SK-N-SH (cell line): Measurements from ENCODE around the gene SLC41A2. TPM values are rescaled to one million over a fixed set of nuclear protein-coding genes. Genes with fewer than 3 reads are reported as not detected.

Experiments
- CTCF ChIA-PET: fragments of 300-600, 350-600 bp; formaldehyde crosslinking; extraction: SDS; loops from one replicate; lab custom pipeline; 2021; lab: Yijun Ruan, JAX
- POLR2A ChIA-PET: fragments of 350-600 bp; sonication (Branson Sonifier 250); formaldehyde crosslinking; extraction: SDS; loops from one replicate; lab custom pipeline; 2020; ENCODE audit warnings: antibody characterized with exemption, inconsistent platforms; lab: Yijun Ruan, JAX
- DNase-seq: peaks from one replicate; pipeline ENCODE4 v3.0.0; 2012
- H2AFZ ChIP-seq: fragments of 200-600 bp; sonication (generic); 2 replicates; pipeline ENCODE4 v1.8.1; 2016; ENCODE audit warnings: antibody characterized with exemption, mild to moderate bottlenecking, low read depth
- H3F3A ChIP-seq: fragments of 200-600 bp; sonication (generic); replicated peaks from 2 replicates; pipeline ENCODE3; 2016; ENCODE audit warnings: antibody characterized with exemption, mild to moderate bottlenecking; ENCODE audit not compliant: insufficient read depth
- H3K27ac ChIP-seq, 2 experiments: fragments of 200-500 bp in 1 of 2; fragments of 200-600 bp in 1 of 2; sonication (Bioruptor generic) in 1 of 2; sonication (generic), shearing (Covaris generic) in 1 of 2; 2 replicates each; pipeline versions ENCODE4 v1.5.1 to v1.6.1; 2014 to 2016; ENCODE audit warnings: low read depth in 2 of 2, inconsistent platforms in 1 of 2, low read length in 1 of 2, mild to moderate bottlenecking in 1 of 2, mixed read lengths in 1 of 2
- H3K27me3 ChIP-seq: fragments of 200-600 bp; sonication (generic), shearing (Covaris generic); 2 replicates; pipeline ENCODE4 v1.6.1; 2016; ENCODE audit warnings: mixed run types; ENCODE audit not compliant: insufficient read depth
- H3K36me3 ChIP-seq, 2 experiments: fragments of 200-500 bp in 1 of 2; fragments of 200-600 bp in 1 of 2; sonication (Bioruptor generic) in 1 of 2; sonication (generic) in 1 of 2; replicated peaks in 1 of 2; 2 replicates each; pipeline versions ENCODE3 to v1.5.1; 2014 to 2016; ENCODE audit warnings: low read length in 1 of 2, mild to moderate bottlenecking in 1 of 2; ENCODE audit not compliant: insufficient read depth in 2 of 2, control insufficient read depth in 1 of 2
- H3K4me1 ChIP-seq, 2 experiments: fragments of 200-500 bp in 1 of 2; fragments of 200-600 bp in 1 of 2; sonication (Bioruptor generic) in 1 of 2; sonication (generic), shearing (Covaris generic) in 1 of 2; 2 replicates each; pipeline versions ENCODE4 v1.5.1 to v1.6.1; 2014 to 2016; ENCODE audit warnings: low read depth in 1 of 2, low read length in 1 of 2, mixed run types in 1 of 2; ENCODE audit not compliant: insufficient read depth in 2 of 2, control insufficient read depth in 1 of 2
- H3K4me2 ChIP-seq: fragments of 200-600 bp; sonication (generic), shearing (Covaris generic); 2 replicates; pipeline ENCODE4 v1.6.1; 2017; ENCODE audit warnings: mixed run types
- H3K4me3 ChIP-seq, 2 experiments: fragments of 200-500 bp in 1 of 2; fragments of 200-600 bp in 1 of 2; sonication (Bioruptor generic) in 1 of 2; sonication (generic), shearing (Covaris generic) in 1 of 2; 2 replicates each; pipeline versions ENCODE4 v1.5.1 to v1.8.1; 2014 to 2016; ENCODE audit warnings: low read depth in 2 of 2, inconsistent platforms in 1 of 2, low read length in 1 of 2, mild to moderate bottlenecking in 1 of 2, mixed read lengths in 1 of 2, moderate library complexity in 1 of 2
- H3K79me2 ChIP-seq: fragments of 200-600 bp; sonication (generic); 2 replicates; pipeline ENCODE4 v1.8.1; 2017; ENCODE audit warnings: mild to moderate bottlenecking; ENCODE audit not compliant: insufficient read depth
- H3K9ac ChIP-seq: fragments of 200-600 bp; sonication (generic); 2 replicates; pipeline ENCODE4 v1.6.1; 2017; ENCODE audit warnings: mixed run types
- H3K9me2 ChIP-seq: fragments of 200-600 bp; sonication (generic); 2 replicates; pipeline ENCODE4 v1.6.1; 2017; ENCODE audit warnings: mixed run types
- H3K9me3 ChIP-seq: fragments of 200-600 bp; sonication (generic); 2 replicates; pipeline ENCODE4 v1.6.1; 2017; ENCODE audit warnings: mixed run types, mild to moderate bottlenecking, moderate library complexity
- H4K20me1 ChIP-seq: fragments of 200-600 bp; sonication (generic); 2 replicates; pipeline ENCODE4 v1.6.1; 2017; ENCODE audit warnings: mild to moderate bottlenecking, mixed run types; ENCODE audit not compliant: insufficient read depth
- CHD2 ChIP-seq: fragments of 150-350 bp; IDR thresholded peaks from 2 replicates; pipeline ENCODE4 v1.6.1; 2018; ENCODE audit warnings: low read length; ENCODE audit not compliant: partially characterized antibody
- EZH2phosphoT487 ChIP-seq: fragments of 200-600 bp; sonication (generic); IDR thresholded peaks from 2 replicates; pipeline ENCODE4 v1.6.1; 2017; ENCODE audit warnings: low read depth, mixed run types, mild to moderate bottlenecking, antibody characterized with exemption, moderate library complexity, borderline replicate concordance
- FOSL2 ChIP-seq: IDR thresholded peaks from 2 replicates; pipeline ENCODE4 v1.4.0; 2012; ENCODE audit warnings: low read depth, mild to moderate bottlenecking, moderate library complexity, borderline replicate concordance
- FOXJ3 ChIP-seq: sonication (generic); formaldehyde crosslinking; IDR thresholded peaks from 2 replicates; pipeline ENCODE4 v1.5.1; 2020; ENCODE audit warnings: mild to moderate bottlenecking, missing genetic modification reagents
- JUND ChIP-seq: IDR thresholded peaks from 2 replicates; pipeline ENCODE4 v1.4.0; 2012
- MEF2A ChIP-seq: IDR thresholded peaks from 2 replicates; pipeline ENCODE4 v1.4.0; 2012; ENCODE audit warnings: low read depth, borderline replicate concordance
- NFIC ChIP-seq: IDR thresholded peaks from 2 replicates; pipeline ENCODE4 v1.4.0; 2012; ENCODE audit warnings: borderline replicate concordance
- NRF1 ChIP-seq: IDR thresholded peaks from 2 replicates; pipeline ENCODE4 v1.6.1; 2012; ENCODE audit warnings: low read depth, mild to moderate bottlenecking, low read length
- POLR2AphosphoS5 ChIP-seq: IDR thresholded peaks from 2 replicates; pipeline ENCODE4 v1.6.1; 2012; ENCODE audit warnings: low read depth, low read length
- RAD21 ChIP-seq: IDR thresholded peaks from 2 replicates; pipeline ENCODE4 v1.6.1; 2012; ENCODE audit warnings: mild to moderate bottlenecking, low read length
- RFX5 ChIP-seq: IDR thresholded peaks from 2 replicates; pipeline ENCODE4 v1.6.1; 2012; ENCODE audit warnings: mild to moderate bottlenecking, improper control_type of control experiment, low read length
- SIN3A ChIP-seq: IDR thresholded peaks from 2 replicates; pipeline ENCODE4 v1.6.1; 2012; ENCODE audit warnings: low read depth, mild to moderate bottlenecking, low read length, moderate library complexity, borderline replicate concordance
- SMC3 ChIP-seq: IDR thresholded peaks from 2 replicates; pipeline ENCODE4 v1.6.1; 2012; ENCODE audit warnings: low read depth, low read length, improper control_type of control experiment
- TCF12 ChIP-seq: IDR thresholded peaks from 2 replicates; pipeline ENCODE4 v1.4.0; 2012
- USF1 ChIP-seq: IDR thresholded peaks from 2 replicates; pipeline ENCODE4 v1.4.0; 2012; ENCODE audit warnings: low read depth, borderline replicate concordance
- YY1 ChIP-seq: IDR thresholded peaks from 2 replicates; pipeline ENCODE4 v1.4.0; 2012; ENCODE audit warnings: low read depth, mild to moderate bottlenecking
- WGBS: methylation state at CpG from one replicate; pipeline ENCODE4 v1.1.6; 2017; ENCODE audit warnings: low lambda C conversion rate; 5-methylcytosine and 5-hydroxymethylcytosine counted together
- polyA plus RNA-seq, 3 experiments: library from polyadenylated mRNA; depleted of rRNA; stranded (reverse); fragments of >200 nt; gene quantifications; 2 replicates each; pipeline ENCODE4 v1.2.3, GENCODE V29; 2012

Gene SLC41A2
- polyA plus RNA-seq, 1 of the 3 experiments (the other 2 are of a cell fraction): 1.7 TPM

GRCh38 chr12:104994336-104994735 is 36.2 kb upstream of the SLC41A2 start:
- TF ChIP-seq FOXJ3 (CRISPR knock-in tag) (no peak), POLR2AphosphoS5 (no peak), MEF2A (no peak), EZH2phosphoT487 (no peak)
- POLR2A ChIA-PET: no interaction called here
- no peak for DNase-seq

GRCh38 chr12:104991565-104992128 is 33.6 kb upstream of the SLC41A2 start:
- POLR2A ChIA-PET: no interaction called here
- Histone ChIP-seq H3K27me3 (no peaks in the 10 kb centered on the region), H3K4me1 (peaks cover 0 to 9% of the 10 kb centered on the region in 2 experiments; a peak in 2 of 4 replicates), H3K9me2 (no peaks in the 10 kb centered on the region), H3K27ac (no peak overlapping the region), H2AFZ (no peak overlapping the region), H3F3A (no peaks in the 10 kb centered on the region), H4K20me1 (no peaks in the 10 kb centered on the region), H3K9me3 (no peaks in the 10 kb centered on the region), H3K4me2 (no peak overlapping the region)
- DNase-seq: no peak
- TF ChIP-seq FOSL2 (no peak), SIN3A (no peak), SMC3 (no peak), JUND (no peak), NRF1 (no peak), USF1 (no peak), RFX5 (no peak), CHD2 (no peak), YY1 (no peak), NFIC (no peak), TCF12 (no peak), RAD21 (no peak)
- TF ChIP-seq, all 33 proteins: peak for 0
- Histone ChIP-seq H3K79me2 (peaks cover 44% of the 10 kb centered on the region), H3K9ac (no peak overlapping the region), H3K4me3 (no peak overlapping the region), H3K36me3 (peaks cover 56 to 81% of the 10 kb centered on the region in 2 experiments)
- CTCF ChIA-PET: interaction anchor here (3.3 kb wide), 1 partner anchor 610 kb away, joined by 9 read pairs; no protein-coding TSS in a partner anchor
- 88% methylated on average over 3 of the region's 3 CpGs for WGBS

More at GRCh38 chr12:104994336-104994735, 36.2 kb upstream of the SLC41A2 start:
- Histone ChIP-seq H3K79me2 (peaks cover 19% of the 10 kb centered on the region), H3K4me1 (peaks cover 0 to 2% of the 10 kb centered on the region in 2 experiments; a peak in 1 of 4 replicates), H3K9me2 (no peaks in the 10 kb centered on the region), H2AFZ (no peak overlapping the region), H3K4me2 (no peak overlapping the region), H3K9me3 (no peaks in the 10 kb centered on the region), H4K20me1 (no peaks in the 10 kb centered on the region), H3K36me3 (peaks cover 62 to 83% of the 10 kb centered on the region in 2 experiments), H3K27ac (no peak overlapping the region), H3F3A (no peaks in the 10 kb centered on the region), H3K27me3 (no peaks in the 10 kb centered on the region), H3K4me3 (no peak overlapping the region), H3K9ac (no peak overlapping the region)
- WGBS: 96% methylated on average over 3 of the region's 3 CpGs
- CTCF ChIA-PET: no interaction called here
